ENCODE measurements around the gene NUDT1.

The NUDT1 gene

DNA sequence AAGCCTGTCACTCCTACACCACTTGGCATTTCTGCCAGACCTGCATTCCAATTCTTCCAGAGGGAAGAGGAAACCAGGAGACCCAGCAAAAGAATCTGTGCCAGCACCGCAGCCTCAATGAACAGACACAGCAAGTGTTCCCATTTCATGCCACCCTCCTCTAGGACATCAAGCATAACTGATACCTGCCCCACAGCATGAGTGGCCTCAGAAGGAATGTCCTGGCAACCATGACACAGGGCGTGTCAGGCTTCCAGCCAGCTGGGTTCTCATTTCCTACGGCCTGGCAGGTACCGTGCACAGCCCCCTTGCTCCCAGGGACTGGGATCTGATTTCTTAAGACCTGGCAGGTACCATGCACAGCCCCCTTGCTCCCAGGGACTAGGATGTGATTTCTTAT, 17.1 kb upstream of the NUDT1 start:
- no peak for DNase-seq (ENCODE audit: low read depth)

DNA sequence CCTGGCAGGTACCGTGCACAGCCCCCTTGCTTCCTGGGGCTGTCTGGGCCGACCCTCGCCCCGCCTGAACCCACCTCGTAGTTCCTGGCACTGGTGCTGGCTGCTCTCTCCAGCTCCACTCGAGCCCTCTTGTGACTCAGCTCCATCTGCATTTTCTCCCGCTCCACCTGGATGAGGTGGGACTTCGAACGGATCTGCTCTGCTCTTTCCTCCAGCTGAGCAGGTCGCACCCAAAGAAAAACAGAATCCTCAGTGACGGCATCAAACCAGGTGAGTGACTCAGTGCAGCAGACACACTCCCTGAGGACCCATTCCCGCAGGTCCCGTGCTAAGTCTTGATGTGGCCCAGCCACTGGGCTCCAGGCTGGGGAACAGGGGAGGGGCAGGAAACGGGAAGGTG, 16.7 kb upstream of the NUDT1 start:
- DNase-seq (ENCODE audit: low read depth), result no peak

DNA sequence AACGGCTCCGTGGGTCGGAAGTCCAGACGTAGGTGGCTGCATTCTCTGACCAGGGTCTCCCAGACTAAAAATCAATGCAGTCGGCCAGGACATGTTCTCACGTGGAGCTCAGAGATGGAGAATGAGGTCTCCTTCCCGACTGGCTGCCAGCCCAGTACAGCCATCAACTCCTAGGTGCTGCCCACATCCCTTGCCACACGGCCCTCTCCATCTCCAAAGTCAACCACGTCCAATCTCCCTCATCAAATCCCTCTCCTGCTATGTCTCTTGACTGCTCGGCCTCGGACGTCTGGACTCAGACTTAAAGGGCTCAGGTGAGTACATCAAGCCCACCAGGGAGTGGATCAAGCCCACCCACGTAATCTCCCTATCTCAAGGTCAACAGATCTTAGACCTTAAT, 16.2 kb upstream of the NUDT1 start:
- no peak for DNase-seq (ENCODE audit: low read depth)

DNA sequence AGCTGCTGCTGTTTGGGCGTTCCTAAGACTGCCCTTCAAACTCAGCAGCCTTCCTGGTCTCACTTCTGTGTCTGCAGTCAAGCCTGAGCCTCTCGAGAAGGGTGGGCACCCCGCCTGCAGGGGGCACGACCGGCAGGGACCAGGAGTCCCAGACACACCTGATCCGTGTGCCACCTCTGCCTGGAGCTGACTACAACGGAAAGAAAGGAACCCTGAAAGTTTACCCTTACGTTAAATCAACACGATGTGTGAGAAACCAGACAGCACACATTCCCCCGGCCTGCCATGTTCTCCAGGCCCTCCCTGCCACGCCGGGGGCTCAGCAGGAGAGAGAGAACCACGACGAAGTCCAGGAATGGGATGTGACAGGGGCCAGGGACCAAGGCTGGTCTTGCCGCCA, 14.3 kb upstream of the NUDT1 start:
- no peak for DNase-seq (ENCODE audit: low read depth)

DNA sequence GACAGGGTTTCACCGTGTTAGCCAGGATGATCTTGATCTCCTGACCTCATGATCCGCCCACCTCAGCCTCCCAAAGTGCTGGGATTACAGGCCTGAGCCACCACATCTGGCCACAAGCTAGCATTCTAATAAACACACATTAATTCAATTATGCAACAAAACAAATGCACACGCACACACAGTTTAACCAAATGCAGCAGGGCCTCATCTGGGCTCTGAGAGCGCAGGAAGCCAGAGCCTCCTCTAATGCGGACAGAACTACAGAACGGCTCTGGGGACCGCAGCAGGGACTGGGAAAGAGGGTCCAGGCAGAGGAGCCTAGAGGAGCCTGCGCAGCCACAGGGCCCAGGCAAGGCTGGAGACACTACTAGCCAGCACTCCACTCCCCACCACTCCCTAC, 13.1 kb upstream of the NUDT1 start:
- DNase-seq (ENCODE audit: low read depth), result no peak

DNA sequence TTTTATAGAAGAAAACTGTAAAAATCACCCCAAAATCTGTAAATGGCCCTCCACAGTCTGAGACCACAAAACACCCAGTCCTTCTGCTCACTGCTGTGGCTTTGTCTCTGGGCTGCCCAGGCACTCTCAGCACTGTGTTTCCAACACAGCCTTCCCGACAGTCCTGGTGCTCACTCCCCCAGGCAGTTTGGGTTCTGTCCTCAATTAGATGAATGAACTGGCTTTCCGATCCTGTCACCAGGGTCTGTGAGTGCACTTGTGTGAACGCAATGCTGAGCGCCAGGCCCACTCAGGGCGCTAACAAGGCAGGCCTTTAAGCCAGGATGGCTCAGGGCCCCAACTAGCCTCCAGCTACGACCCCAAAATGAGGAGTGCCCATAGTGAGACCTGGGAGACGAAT, 12.6 kb upstream of the NUDT1 start:
- no peak for DNase-seq (ENCODE audit: low read depth)

DNA sequence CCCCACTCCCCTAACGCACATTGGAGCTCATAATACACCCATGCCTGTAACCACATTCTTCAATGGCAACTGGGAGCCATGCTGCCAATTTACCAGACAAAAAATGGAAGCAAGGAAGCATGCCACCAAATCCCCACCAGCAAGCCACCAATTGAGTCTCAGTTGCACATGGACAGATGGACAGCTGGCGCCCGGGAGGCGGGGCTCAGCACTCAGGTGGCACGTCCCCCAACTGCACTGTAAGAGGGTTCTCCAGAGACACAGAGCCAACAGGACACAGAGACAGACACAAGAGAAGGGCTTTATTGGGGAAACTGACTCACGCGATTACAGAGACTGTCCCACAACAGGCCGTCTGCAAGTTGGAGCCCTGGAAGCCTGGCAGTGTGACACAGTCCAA, 11.8 kb upstream of the NUDT1 start:
- no peak for DNase-seq (ENCODE audit: low read depth)

DNA sequence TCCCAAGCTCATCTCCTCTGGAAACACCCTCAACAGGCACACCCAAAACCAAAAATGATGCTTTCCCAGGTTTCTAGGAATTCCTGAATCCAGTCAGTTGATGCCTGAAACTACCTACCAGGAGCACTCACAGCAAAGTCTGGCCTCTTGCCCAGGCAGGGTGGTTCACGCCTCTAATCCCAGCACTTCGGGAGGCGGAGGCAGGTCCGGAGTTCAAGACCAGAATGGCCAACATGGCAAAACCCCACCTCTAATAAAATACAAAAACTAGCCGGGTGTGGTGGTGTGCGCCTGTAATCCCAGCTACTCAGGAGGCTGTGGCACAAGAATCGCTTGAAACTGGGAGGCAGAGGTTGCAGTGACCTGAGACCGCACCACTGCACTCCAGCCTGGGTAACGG, 11.1 kb upstream of the NUDT1 start:
- DNase-seq (ENCODE audit: low read depth), result no peak

DNA sequence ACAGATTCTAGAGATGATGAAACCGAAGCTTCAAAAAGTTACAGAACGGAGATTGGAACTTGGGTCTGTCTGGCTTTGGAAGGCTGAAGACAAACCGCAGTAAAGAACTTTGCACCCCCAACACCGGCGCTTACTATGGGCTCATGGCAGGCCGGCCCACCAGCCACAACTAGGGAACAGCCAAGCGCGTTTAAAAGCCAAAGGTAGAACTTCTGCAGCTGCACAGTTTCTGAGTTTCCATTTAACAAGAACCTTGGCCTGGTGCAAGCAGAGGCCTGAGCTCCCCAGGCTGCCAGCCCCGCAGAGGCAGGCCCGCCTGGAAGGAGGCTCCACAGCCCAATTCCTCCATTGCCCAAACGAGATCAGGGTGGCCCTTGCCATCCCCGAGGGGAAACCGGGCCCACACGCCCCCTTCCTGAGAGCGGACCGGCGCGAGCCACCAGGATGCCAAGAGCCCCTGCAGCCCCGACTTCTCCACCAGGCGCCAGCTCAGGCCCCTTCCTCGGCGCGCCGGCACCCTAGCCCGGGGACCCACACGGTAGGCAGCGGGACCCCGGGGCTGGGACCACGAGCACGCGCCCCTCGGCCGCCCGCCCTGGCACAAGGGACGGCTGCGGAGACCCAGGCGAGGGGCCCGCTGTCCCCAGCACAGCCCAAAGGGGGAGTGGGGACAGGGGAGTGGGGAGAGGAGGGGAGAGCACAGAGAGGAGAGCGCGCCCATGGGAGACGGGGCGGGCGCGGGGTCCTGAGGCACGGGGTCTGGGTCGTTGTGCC, 9.8 kb upstream of the NUDT1 start:
- DNase-seq (ENCODE audit: low read depth), result no peak

DNA sequence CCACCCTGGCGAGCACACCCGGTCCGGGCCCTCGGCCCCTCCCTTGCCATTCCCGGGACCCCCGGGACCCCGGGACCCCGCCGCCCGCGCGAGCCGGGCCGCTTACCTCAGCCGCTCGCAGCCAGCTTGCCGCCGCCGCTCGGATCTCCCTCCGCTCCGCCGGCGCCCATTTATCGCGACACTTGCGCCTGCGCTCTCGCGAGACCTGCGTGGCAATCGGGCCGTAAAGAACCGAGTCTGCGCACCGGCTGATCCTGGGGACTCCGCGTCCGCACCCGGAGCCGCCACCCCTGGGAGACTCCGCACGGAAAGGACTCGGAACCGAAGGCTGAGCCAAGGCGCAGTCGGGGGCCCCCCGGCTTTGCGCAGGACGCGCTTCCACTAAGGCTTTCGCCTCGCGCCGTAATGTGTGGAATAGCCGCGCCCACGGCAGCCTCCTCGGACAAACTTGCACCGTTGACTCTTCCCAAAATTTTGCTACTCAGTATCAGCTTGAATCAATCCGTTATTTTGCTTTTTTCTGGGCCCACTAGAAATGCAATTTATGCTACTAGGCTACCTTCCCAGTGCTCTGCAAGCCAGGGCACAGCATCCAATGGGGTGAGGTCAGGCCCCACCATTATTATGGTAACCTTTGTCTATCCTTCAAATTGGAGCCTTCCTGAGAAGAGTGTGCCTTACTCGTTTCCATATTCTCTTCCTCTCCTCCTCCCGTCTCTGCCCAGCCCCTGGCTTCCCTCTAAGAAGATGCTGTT, 9.1 kb upstream of the NUDT1 start, which contains the start of gene MAD1L1:
Gene MAD1L1, minus strand, starts transcription at position 180 of the 755 bp plus-strand sequence. CDS start 2,812 bp downstream, outside the sequence.
- DNase-seq (ENCODE audit: low read depth), result peak; percentile 87

DNA sequence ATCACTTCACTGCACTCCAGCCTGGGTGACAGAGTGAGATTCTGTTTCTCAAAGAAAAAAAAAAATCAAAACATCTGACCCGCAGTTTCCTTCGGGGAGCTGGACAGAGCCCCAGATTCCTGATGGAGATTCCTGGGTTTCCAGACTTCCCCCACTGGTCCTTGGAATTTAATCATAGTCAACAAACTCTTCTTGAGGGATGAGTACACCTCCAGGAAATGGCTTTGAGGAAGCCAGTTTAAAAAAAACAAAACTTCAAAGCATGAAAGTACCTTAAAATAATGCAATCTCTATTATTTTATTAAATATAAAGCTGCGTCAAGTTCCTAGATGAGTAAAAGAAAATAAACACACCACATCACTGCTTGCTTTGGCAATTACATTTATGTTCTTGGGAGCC, 8.1 kb upstream of the NUDT1 start:
- no peak for DNase-seq (ENCODE audit: low read depth)

DNA sequence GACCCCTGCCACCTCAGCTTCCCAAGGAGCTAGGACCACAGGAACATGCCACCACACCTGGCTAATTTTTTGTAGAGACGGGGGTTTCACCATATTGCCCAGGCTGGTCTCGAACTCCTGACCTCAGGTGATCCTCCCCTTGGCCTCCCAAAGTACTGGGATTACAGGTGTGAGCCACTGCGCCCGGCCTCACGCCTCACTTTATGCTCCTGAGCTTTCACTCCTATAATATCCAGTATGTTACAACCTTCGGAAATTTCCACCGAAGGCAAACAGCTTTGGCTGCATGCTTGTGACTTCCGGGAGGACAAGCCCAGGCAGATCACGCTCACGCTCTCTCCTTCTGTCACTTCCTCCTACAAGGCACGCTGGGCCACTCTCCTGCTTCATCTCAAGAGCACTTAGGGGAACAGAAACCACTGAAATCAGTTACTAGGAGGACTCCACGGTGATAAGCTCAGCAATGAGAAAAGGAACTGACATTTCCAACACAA, 4.9 kb upstream of the NUDT1 start:
- DNase-seq (ENCODE audit: low read depth), result no peak

DNA sequence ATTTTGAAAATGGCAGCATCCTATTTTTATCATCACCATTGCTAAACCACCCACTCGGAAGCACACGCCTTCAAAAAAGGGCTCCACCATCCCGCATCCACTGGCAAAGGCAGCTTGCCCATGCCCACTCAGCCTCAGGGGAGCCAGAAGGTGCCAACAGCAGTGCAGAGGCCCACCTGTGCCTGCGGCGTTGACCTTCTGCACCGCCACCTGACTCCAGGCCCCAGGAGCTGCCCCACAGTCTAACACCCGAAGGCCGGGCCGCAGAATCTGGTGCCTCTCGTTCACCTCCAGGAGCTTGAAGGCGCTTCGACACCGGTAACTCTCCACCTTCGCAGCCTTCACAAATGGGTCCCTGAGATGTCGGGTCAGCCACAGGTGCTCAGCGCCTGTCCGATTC, 2.8 kb upstream of the NUDT1 start:
- no peak for DNase-seq (ENCODE audit: low read depth)

DNA sequence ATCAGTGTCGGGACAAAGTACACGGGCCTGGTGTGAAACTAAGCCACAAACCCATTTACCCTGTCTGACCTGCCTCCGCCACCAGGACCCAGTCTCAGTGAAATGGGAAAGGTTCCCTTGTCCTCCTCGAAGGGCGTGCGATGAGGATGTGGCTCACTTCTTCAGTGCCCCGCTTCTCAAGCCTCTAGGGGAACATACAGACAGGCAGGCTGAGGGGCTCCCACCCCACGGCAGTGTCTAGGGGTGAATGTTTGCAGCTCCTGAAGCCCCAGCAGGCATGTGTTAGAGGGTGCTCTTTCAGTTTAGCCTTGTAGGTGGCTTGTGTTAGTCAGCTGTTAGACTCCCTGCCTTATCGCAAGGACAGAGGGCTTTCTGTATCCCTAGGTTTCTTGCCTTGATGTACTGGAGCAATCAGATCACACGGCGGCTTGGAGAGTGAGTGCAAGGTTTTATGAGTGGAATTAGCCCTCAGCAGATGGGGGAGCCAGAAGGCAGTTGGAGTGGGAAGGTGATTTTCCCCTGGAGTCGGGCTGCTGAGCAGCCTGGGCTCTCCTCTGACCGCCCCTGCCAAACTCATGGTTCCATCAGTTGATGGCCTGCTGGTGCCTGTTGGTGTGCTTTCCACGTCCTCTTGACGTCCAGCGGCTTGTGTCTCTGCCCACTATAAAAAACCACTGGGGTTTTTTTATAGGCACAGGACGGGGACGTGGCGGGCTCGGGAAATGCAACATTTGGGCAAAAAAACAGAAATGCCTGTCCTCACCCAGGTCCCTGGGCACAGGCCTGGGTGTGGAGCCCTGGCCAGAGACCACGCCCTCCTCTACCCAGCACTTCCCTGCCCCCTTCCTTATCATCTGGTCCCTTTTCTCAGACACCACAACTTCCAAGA, 759 bp downstream of the NUDT1 start:
- DNase-seq (ENCODE audit: low read depth), result no peak

DNA sequence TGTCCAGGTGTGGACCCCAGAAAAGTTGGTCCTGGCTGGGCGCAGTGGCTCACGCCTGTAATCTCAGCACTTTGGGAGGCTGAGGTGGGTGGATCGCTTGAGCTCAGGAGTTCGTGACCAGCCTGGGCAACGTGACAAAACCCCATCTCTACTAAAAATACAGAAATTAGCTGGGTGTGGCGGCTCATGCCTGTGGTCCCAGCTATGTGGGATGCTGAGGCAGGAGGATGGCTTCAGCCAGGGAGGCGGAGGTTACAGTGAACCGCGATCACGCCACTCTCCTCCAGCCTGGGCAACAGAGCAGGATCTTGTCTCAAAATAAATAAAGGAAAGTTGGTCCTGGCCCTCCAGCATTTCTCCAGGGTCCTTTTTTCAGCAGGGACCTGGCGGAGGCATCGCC, 1.4 kb downstream of the NUDT1 start:
- DNase-seq (ENCODE audit: low read depth), result no peak

DNA sequence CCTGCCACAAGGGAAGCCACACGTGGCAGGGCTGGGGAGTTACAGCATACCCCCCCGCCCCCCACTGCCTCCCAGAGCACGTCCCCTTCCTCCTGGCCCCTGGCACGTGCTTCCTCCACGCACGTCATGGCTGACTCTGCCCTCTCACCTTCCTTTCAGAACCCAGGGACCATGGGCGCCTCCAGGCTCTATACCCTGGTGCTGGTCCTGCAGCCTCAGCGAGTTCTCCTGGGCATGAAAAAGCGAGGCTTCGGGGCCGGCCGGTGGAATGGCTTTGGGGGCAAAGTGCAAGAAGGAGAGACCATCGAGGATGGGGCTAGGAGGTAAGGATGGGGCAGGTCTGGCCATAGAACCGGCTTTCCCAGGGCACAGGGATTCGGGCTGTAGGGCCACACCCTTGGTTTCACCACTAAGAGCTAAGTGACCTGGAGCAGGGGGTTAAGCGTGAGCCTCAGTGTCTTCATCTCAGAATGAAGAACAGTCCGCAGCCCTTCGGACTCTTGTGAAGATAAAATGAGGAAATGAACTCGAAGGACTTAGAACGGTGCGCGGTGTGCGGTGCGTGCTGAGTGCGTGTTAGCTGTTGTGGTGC, 2.5 kb downstream of the NUDT1 start:
- no peak for DNase-seq (ENCODE audit: low read depth)

DNA sequence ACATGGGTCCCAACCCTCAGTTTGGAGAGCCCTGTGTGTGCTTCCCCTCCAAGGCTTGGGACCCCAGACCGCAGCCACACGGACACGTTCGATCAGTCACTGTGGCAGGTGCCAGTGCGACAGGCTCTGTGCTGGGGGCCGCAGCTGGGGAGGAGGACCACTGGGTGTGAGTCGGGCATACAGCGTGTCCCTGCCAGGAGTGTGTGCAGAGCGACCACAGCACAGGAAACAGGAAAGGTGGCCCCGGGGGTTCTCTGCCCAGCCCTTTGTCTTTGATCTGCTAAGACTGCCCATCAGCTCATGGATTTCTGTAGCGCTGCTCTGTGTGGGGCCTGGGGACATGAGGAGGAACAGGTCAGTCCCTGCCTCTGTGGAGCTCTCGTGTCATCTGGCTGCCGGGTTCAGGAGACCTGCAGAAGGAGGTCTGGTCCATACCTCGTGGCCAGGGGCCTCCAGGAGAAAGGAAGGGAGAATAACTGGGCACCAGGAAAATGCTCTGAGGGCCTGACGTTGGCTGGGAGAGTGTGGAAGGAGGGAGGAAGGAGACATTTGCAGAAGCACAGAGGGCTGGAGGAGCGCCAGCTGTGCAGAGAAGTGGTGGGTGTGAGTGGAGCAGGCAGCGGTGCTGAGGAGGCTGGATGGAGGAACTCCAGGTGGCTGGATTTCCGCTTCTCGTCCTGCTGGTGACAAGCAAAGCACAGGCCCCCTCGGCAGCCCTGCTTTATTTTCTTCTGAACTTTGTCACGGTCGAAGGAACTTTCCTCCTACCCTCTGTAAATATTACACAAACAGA, 4.1 kb downstream of the NUDT1 start:
- DNase-seq (ENCODE audit: low read depth), result no peak

DNA sequence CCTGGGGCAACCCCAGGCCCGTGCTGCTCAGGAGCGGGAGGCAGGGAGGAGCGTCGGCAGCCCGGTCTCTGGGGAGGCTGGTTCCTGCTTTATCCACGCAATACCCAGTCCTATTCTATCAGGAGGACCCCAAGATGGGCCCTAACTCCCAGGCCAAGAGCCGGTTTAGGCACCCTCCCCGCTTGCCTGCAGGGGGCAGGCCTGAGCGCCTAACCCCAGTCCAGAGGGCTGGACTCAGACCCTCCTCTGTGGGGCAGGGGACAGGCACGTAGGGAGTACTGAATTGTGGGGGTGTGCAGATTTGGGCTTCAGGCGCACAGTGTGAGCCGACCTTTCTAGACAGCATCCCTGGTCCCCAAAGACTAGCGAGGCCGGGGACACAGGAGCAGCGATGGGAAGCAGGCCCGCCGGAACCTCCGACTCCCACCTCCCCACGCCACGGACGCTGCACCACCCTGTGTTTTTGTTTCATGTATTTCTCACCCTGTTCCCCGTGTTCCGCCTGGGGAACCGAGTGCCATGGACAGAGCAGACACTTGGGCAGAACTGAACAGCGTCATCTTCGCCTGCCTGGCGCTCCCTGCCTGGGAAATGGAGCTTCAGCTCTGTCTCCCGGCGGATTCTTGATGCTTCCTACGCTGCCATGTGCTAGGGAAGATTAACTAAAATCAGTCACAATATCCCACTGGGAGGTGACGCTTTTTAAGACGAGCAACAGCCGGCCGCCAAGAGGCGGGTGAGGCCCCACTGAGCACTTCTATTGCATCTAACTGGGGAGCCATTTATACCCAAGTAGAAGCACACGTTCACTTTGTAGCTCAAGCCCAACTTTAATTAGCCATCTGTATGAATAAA, 5.3 kb downstream of the NUDT1 start:
- DNase-seq (ENCODE audit: low read depth), result no peak

DNA sequence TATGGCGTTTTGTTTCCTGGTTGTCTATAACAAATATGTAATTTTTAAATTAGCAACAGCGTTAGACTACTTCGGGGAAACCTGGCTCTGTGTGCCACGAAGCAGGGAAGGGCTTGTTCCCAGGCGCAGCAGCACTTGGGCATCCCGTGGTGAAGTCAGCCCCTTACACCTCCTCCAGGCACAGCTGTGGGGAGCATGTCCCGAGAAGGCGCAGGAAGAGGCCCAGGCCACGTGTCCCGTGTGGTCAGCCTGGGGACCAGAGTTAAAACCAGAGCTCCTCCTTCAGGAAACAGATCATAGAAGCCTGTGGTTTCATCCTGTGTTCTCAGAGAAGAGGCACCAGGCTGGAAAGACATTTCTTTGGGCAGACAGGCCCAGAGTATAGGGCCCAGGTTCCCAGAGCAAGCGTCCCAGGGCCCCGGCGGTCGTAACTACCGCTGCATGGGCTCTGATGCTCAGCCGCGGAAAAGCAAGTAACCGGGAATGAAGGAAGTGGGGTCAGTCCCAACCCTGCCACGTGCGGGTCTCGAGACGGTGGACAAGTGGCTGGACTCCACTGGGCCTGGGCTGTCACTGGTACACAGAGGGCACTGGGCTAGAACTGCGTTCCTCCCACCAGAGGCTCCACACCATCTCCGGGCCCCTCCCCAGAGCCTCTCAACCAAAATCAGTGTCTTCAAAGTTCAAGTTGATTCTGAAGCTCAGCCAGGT, 7.1 kb downstream of the NUDT1 start:
- no peak for DNase-seq (ENCODE audit: low read depth)
